NB4 (cell line): ENCODE measurements around the gene CSRNP3.
"Not testable (repeated sequence)": the region's sequence is repeated elsewhere in the genome, so short reads cannot be mapped to it uniquely, and the experiment has no call there.

Experiments used
- DNase-seq: peaks from one replicate; pipeline ENCODE4 v3.0.0; 2010; ENCODE audit warnings: low read depth
- H3K4me3 ChIP-seq: one replicate; pipeline ENCODE4 v1.5.1; 2011; ENCODE audit warnings: mild to moderate bottlenecking, low read depth, low read length, moderate library complexity
- MYC ChIP-seq: IDR thresholded peaks from 2 replicates; pipeline ENCODE4 v1.6.1; 2011; ENCODE audit warnings: low read depth, low read length
- POLR2A ChIP-seq: IDR thresholded peaks from 2 replicates; pipeline ENCODE4 v1.6.1; 2011; ENCODE audit warnings: mild to moderate bottlenecking; ENCODE audit not compliant: insufficient read length; ENCODE audit errors: extremely low read depth
- TF ChIP-seq, protein P1 (sequence below): IDR thresholded peaks from one replicate; pipeline ENCODE4 v1.5.1; 2012; ENCODE audit warnings: low read depth, low read length
- TF ChIP-seq, protein P2 (sequence below): IDR thresholded peaks from 2 replicates; pipeline ENCODE4 v1.6.1; 2011; ENCODE audit warnings: low read depth, low read length

The CSRNP3 gene

DNA sequence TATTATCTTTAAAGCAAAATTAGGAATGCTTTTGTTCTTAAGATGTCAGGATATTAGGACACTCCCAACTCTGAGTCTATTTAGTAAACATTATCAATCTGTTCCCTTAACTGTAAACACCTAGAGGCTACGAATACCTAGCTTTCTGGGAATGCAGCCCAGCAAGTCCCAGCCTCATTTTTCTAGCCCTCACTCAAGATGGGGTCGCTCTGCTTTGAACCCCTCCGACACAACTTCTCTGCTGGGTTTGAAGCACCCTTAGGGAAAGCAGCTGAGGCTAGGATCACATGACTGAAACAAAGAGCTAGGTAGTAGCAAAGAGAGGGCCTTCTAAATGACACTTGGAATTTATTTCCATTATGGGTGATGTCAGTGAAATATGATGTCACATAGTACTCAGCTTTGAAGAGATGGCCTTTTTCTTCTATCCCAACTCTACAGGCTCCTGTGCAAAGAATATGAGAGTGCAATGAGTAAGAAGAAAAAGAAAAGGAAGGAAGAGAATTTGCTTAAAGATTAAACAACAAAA is 114.7 kb downstream of the CSRNP3 start:
- TF ChIP-seq, protein P1, sequence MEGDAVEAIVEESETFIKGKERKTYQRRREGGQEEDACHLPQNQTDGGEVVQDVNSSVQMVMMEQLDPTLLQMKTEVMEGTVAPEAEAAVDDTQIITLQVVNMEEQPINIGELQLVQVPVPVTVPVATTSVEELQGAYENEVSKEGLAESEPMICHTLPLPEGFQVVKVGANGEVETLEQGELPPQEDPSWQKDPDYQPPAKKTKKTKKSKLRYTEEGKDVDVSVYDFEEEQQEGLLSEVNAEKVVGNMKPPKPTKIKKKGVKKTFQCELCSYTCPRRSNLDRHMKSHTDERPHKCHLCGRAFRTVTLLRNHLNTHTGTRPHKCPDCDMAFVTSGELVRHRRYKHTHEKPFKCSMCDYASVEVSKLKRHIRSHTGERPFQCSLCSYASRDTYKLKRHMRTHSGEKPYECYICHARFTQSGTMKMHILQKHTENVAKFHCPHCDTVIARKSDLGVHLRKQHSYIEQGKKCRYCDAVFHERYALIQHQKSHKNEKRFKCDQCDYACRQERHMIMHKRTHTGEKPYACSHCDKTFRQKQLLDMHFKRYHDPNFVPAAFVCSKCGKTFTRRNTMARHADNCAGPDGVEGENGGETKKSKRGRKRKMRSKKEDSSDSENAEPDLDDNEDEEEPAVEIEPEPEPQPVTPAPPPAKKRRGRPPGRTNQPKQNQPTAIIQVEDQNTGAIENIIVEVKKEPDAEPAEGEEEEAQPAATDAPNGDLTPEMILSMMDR, result no peak
- TF ChIP-seq MYC, result no peak
- TF ChIP-seq, protein P2, sequence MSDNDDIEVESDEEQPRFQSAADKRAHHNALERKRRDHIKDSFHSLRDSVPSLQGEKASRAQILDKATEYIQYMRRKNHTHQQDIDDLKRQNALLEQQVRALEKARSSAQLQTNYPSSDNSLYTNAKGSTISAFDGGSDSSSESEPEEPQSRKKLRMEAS, result no peak
- TF ChIP-seq POLR2A, result no peak
- no peak for DNase-seq
- H3K4me3 ChIP-seq, result no peak overlapping the region

DNA sequence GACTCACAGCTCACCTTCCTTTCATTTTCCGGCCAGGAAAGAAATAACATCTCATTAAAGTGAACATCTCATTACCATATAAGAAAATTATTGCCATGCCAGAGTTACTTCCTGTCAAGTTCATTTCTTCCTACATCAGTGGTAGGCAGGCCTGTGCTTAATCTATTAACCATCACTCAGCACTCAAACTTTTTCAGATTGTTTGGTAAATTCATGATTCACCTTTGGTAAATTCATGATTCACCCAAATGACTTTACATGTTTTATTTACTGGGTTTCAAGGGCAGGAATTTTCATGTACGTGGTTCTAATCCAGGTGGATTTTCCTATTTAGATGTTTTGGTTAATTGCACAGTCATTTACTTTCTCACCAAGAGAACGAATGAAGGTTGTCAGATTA is 116.5 kb downstream of the CSRNP3 start:
- DNase-seq, result no peak
- no peak overlapping the region for H3K4me3 ChIP-seq
- no peak for TF ChIP-seq POLR2A
- TF ChIP-seq, protein P1, result no peak
- TF ChIP-seq, protein P2, result no peak
- no peak for TF ChIP-seq MYC

DNA sequence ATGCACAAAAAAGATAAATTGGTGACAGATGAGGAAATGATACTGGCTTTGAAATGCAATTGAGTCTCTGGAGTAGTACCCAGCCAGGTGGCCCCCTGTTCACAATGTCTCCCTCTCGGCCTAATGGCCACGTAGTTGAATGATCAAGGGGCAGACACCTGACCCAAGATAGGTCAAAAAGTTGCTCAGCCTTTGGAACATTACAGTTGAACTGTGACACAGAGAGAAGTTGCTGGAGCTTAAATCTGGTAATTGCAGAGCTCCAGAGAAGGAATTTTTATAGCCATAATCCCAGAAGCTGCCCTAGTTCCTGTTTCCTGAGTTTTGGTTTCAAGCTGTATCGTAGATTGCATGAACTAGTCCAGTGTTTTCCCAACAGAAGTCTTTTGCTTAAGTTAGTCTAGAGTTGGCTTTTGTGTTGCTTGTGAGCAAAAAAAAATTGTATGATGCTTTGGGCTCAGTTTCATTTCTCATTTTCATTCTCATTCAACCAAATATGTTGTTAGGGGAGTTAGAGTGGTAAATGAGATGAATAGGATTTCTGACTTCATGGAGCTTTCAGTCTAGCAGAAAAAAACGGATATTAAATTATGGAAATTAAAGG is 117.9 kb downstream of the CSRNP3 start:
- no peak for TF ChIP-seq POLR2A
- no peak overlapping the region for H3K4me3 ChIP-seq
- no peak for DNase-seq

DNA sequence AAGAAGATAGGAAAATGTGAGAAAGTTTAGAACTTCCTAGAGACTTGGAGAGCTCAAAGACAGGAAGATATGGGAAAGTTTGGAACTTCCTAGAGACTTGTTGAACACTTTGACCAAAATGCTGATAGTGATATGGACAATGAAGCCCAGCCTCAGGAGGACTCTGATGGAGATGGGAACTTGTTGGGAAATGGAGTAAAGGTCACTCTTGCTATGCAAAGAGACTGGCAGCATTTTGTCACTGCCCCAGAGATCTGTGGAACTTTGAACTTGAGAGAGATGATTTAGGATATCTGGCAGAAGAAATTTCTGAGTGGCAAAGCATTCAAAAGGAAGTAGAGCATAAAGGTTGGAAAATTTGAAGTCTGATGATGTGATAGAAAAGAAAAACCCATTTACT is 121.5 kb downstream of the CSRNP3 start:
- not testable (repeated sequence) for DNase-seq

DNA sequence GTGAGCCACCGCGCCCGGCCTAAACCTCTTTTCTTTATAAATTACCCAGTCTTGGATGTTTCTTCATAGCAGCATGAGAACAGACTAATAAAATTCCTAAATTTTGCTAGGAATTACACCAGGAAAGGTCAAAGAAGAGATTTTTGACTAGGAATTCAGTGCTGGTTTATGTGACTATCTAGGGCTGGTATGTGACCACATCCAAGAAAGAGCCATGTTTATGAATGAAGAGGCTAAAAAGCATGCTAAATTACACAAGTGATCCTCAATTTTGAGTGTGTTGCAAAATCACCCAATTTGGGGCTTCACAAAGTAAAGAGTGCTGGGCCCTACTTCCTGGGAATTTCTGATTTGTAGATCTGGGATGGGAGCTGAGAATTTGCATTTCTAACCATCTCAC is 123.6 kb downstream of the CSRNP3 start:
- DNase-seq, result no peak
- TF ChIP-seq, protein P2, result no peak
- TF ChIP-seq MYC, result no peak
- TF ChIP-seq, protein P1, result no peak
- no peak for TF ChIP-seq POLR2A
- H3K4me3 ChIP-seq, result no peak overlapping the region

More for the DNA sequence above, 121.5 kb downstream of the CSRNP3 start:
- H3K4me3 ChIP-seq, result not testable (repeated sequence)

DNA sequence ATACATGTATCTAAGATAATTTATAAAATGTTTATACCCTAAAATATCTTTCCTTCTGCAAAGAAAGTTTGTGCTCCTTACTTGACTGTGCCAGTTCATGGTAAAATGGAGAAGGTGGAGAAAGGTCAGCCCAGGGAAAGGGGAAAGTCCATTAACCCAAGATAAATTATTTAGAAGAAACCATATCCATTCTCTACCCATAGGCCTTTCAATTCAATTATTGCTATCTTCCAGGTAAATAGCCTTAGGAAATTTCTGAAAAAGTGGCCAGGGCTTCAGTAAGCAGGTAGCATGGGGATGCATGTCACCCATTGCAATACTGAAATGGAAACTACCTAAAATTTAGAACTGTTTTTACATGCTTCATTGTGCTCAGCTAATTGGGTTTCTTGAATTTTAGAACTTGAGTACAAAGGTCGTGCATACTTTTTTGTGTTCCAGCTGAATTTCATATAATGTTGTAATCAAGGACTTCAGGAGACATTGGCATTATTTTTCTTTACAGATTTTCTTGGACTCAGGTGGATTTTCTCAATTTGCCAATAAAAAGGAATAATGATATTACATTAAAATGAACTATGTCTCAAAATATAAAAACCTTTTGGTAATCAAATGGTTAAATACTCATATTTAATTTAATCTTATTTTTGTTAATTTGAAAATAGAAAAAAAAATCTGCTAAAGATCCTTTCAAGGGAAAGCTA is 124.9 kb downstream of the CSRNP3 start:
- no peak for DNase-seq
- H3K4me3 ChIP-seq, result no peak overlapping the region
- TF ChIP-seq MYC (no peak), POLR2A (no peak)
- TF ChIP-seq, protein P1, result no peak
- TF ChIP-seq, protein P2, result no peak

DNA sequence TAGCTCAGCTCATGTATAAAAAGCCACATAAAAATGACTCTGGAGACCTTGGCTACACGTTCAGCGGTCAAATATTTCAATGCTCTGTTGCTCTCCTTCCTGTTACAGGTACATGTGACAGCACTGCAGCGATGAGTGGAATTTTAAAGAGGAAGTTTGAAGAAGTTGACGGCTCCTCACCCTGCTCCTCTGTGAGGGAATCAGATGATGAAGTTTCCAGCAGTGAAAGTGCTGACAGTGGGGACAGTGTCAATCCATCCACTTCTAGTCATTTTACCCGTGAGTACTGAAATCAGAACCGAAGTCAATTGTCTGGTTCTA is 125.4 kb downstream of the CSRNP3 start:
- DNase-seq, result peak; percentile 11
- H3K4me3 ChIP-seq, result no peak overlapping the region

More for the DNA sequence above, 125.4 kb downstream of the CSRNP3 start:
- TF ChIP-seq, protein P2, result no peak
- TF ChIP-seq POLR2A (no peak), MYC (no peak)
- TF ChIP-seq, protein P1, result no peak
